H1 (cell line): ENCODE measurements around the gene TIAM2. TPM values are rescaled to one million over a fixed set of nuclear protein-coding genes. Genes with fewer than 3 reads are reported as not detected.

Experiments
- CTCF ChIA-PET: fragments of 300-600 bp; sonication (Branson Sonifier 250); formaldehyde crosslinking; loops from one replicate; lab custom pipeline; 2021; ENCODE audit not compliant: partially characterized antibody; lab: Charles Lee
- POLR2A ChIA-PET: fragments of 300-600 bp; sonication (Branson Sonifier 250); formaldehyde crosslinking; loops from one replicate; lab custom pipeline; 2021; ENCODE audit warnings: inconsistent platforms; ENCODE audit not compliant: partially characterized antibody; lab: Charles Lee
- DNase-seq, 2 experiments: peaks; one replicate each; pipeline versions ENCODE4 v3.0.0 to v3.0.0-alpha.2; 2010 to 2022; ENCODE audit warnings: low spot score in 2 of 2, low read depth in 1 of 2, mixed read lengths in 1 of 2
- FAIRE-seq: peaks from 2 replicates; lab custom pipeline; 2011; peaks lifted over from hg19 to GRCh38; lab: Jason Lieb, UNC
- H2AFZ ChIP-seq: 2 replicates; pipeline ENCODE4 v1.8.1; 2012; ENCODE audit warnings: low read length, inconsistent platforms
- H2AK5ac ChIP-seq: 2 replicates; pipeline ENCODE4 v1.6.1; 2013; ENCODE audit warnings: low read depth, low read length
- H2BK120ac ChIP-seq: replicated peaks from 2 replicates; pipeline ENCODE3; 2013; ENCODE audit warnings: low read depth, low read length, inconsistent platforms
- H2BK12ac ChIP-seq: 2 replicates; pipeline ENCODE4 v1.6.1; 2013; ENCODE audit warnings: low read depth, low read length
- H2BK15ac ChIP-seq: 2 replicates; pipeline ENCODE4 v1.6.1; 2013; ENCODE audit warnings: low read length
- H2BK20ac ChIP-seq: 2 replicates; pipeline ENCODE4 v1.6.1; 2013; ENCODE audit warnings: low read length
- H2BK5ac ChIP-seq: 2 replicates; pipeline ENCODE4 v1.6.1; 2013; ENCODE audit warnings: low read depth, low read length
- H3K14ac ChIP-seq: 2 replicates; pipeline ENCODE4 v1.6.1; 2013; ENCODE audit warnings: inconsistent platforms; ENCODE audit not compliant: insufficient read length
- H3K18ac ChIP-seq: 2 replicates; pipeline ENCODE4 v1.6.1; 2013; ENCODE audit warnings: low read length; ENCODE audit errors: extremely low read depth
- H3K23ac ChIP-seq: 2 replicates; pipeline ENCODE4 v1.6.1; 2013; ENCODE audit warnings: inconsistent platforms; ENCODE audit not compliant: insufficient read length
- H3K23me2 ChIP-seq: 2 replicates; pipeline ENCODE4 v1.6.1; 2013; ENCODE audit warnings: low read depth, low read length
- H3K27ac ChIP-seq: 2 replicates; pipeline ENCODE4 v1.6.1; 2011; ENCODE audit warnings: low read depth, low read length, inconsistent platforms
- H3K27me3 ChIP-seq, 4 experiments: replicated peaks in 1 of 4; 1 replicate in 1 of 4; 2 replicates in 3 of 4; pipeline versions ENCODE4 v1.6.1 to v1.8.1; 2011 to 2013; ENCODE audit warnings: low read length in 3 of 4, mild to moderate bottlenecking in 3 of 4, inconsistent platforms in 2 of 4, mixed read lengths in 2 of 4, moderate library complexity in 1 of 4; ENCODE audit not compliant: control insufficient read depth in 3 of 4, insufficient read depth in 3 of 4; ENCODE audit errors: extremely low read depth in 1 of 4
- H3K36me3 ChIP-seq, 4 experiments: 2 replicates each; pipeline versions ENCODE4 v1.6.1 to v1.8.1; 2011 to 2013; ENCODE audit warnings: mild to moderate bottlenecking in 4 of 4, low read length in 3 of 4, moderate library complexity in 2 of 4, control low read depth in 1 of 4, inconsistent platforms in 1 of 4; ENCODE audit not compliant: insufficient read depth in 4 of 4, control insufficient read depth in 2 of 4
- H3K4ac ChIP-seq: replicated peaks from 2 replicates; pipeline ENCODE3; 2013; ENCODE audit warnings: low read length, low read depth, mixed read lengths, inconsistent platforms; ENCODE audit not compliant: insufficient read length
- H3K4me1 ChIP-seq, 4 experiments: replicated peaks in 1 of 4; 1 replicate in 1 of 4; 2 replicates in 3 of 4; pipeline versions ENCODE4 v1.6.1 to v1.8.1; 2011 to 2013; ENCODE audit warnings: low read length in 3 of 4, inconsistent platforms in 2 of 4, mixed read lengths in 1 of 4; ENCODE audit not compliant: insufficient read depth in 4 of 4, control insufficient read depth in 3 of 4
- H3K4me2 ChIP-seq, 2 experiments: 2 replicates each; pipeline versions ENCODE4 v1.6.1 to v1.8.1; 2011 to 2013; ENCODE audit warnings: low read depth in 2 of 2, low read length in 2 of 2, control low read depth in 1 of 2, inconsistent platforms in 1 of 2, mild to moderate bottlenecking in 1 of 2; ENCODE audit not compliant: insufficient read depth in 1 of 2
- H3K4me3 ChIP-seq, 4 experiments: fragments of 200-600, 300-600 bp in 1 of 4; sonication (generic), shearing (Covaris generic), sonication (Bioruptor Twin) in 1 of 4; 2 replicates each; pipeline versions ENCODE4 v1.5.1 to v1.8.1; 2011 to 2016; ENCODE audit warnings: low read length in 4 of 4, low read depth in 3 of 4, control low read depth in 2 of 4, inconsistent platforms in 2 of 4, mild to moderate bottlenecking in 2 of 4, mixed read lengths in 1 of 4, moderate library complexity in 1 of 4; ENCODE audit not compliant: insufficient read depth in 2 of 4; ENCODE audit errors: extremely low read depth in 1 of 4
- H3K56ac ChIP-seq: replicated peaks from 2 replicates; pipeline ENCODE3; 2013; ENCODE audit warnings: low read depth, mild to moderate bottlenecking, mixed read lengths, low read length, inconsistent platforms; ENCODE audit not compliant: insufficient read length
- H3K79me1 ChIP-seq: 2 replicates; pipeline ENCODE4 v1.6.1; 2013; ENCODE audit warnings: low read depth, low read length, control low read depth
- H3K79me2 ChIP-seq, 2 experiments: 2 replicates each; pipeline versions ENCODE4 v1.6.1 to v1.8.1; 2012 to 2013; ENCODE audit warnings: low read length in 2 of 2, mild to moderate bottlenecking in 2 of 2, inconsistent platforms in 1 of 2; ENCODE audit not compliant: insufficient read depth in 2 of 2, control insufficient read depth in 1 of 2
- H3K9ac ChIP-seq, 4 experiments: replicated peaks in 1 of 4; 1 replicate in 1 of 4; 2 replicates in 3 of 4; pipeline versions ENCODE4 v1.6.1 to v1.8.1; 2011 to 2013; ENCODE audit warnings: low read depth in 3 of 4, low read length in 3 of 4, control low read depth in 2 of 4, mild to moderate bottlenecking in 2 of 4, moderate library complexity in 2 of 4, inconsistent platforms in 1 of 4; ENCODE audit errors: extremely low read depth in 1 of 4
- H3K9me3 ChIP-seq, 2 experiments: 2 replicates each; pipeline versions ENCODE4 v1.6.1 to v1.8.1; 2012 to 2013; ENCODE audit warnings: mild to moderate bottlenecking in 2 of 2, moderate library complexity in 2 of 2, control low read depth in 1 of 2, inconsistent platforms in 1 of 2, low read depth in 1 of 2, low read length in 1 of 2, mixed read lengths in 1 of 2; ENCODE audit not compliant: insufficient read depth in 2 of 2
- H4K20me1 ChIP-seq, 2 experiments: replicated peaks in 1 of 2; 2 replicates each; pipeline versions ENCODE3 to v1.8.1; 2011 to 2013; ENCODE audit warnings: inconsistent platforms in 2 of 2, low read length in 2 of 2, mild to moderate bottlenecking in 1 of 2; ENCODE audit not compliant: insufficient read depth in 2 of 2, control insufficient read depth in 1 of 2
- H4K5ac ChIP-seq: 2 replicates; pipeline ENCODE4 v1.6.1; 2013; ENCODE audit warnings: low read length, low read depth, mixed read lengths, inconsistent platforms; ENCODE audit not compliant: insufficient read length
- H4K8ac ChIP-seq: 2 replicates; pipeline ENCODE4 v1.8.0; 2013; ENCODE audit warnings: mild to moderate bottlenecking, moderate library complexity, low read length, inconsistent platforms; ENCODE audit not compliant: insufficient read depth; ENCODE audit errors: extremely low read depth
- H4K91ac ChIP-seq: replicated peaks from 2 replicates; pipeline ENCODE3; 2013; ENCODE audit warnings: low read length, mixed read lengths, inconsistent platforms; ENCODE audit not compliant: insufficient read length
- NRF1 ChIP-seq: IDR thresholded peaks from 2 replicates; pipeline ENCODE4 v1.6.1; 2011; ENCODE audit warnings: mild to moderate bottlenecking, low read depth, low read length, improper control_type of control experiment
- WGBS, 2 experiments: shearing (Covaris generic) in 1 of 2; methylation state at CpG; one replicate each; pipeline versions ENCODE4 v1.1.6 to v1.1.7; 2013 to 2015; ENCODE audit warnings: low lambda C conversion rate in 2 of 2, mixed read lengths in 2 of 2, inconsistent platforms in 1 of 2, low coverage in 1 of 2, missing lambda C conversion rate in 1 of 2; ENCODE audit not compliant: insufficient replicate concordance in 2 of 2, insufficient coverage in 1 of 2, insufficient read length in 1 of 2; ENCODE audit errors: extremely low coverage in 1 of 2, missing lambda C conversion rate in 1 of 2; 5-methylcytosine and 5-hydroxymethylcytosine counted together
- polyA plus RNA-seq, 7 experiments: library from polyadenylated mRNA; depleted of rRNA in 3 of 7; stranded (reverse) in 5 of 7; unstranded in 2 of 7; fragments of >200 nt in 5 of 7; fragments of 200-250 nt in 2 of 7; gene quantifications; 1 replicate in 5 of 7; 2 replicates in 1 of 7; 4 replicates in 1 of 7; pipeline versions ENCODE4 v1.2.1 to v1.2.3, GENCODE V29; 2011 to 2013; ENCODE audit warnings: missing spikeins in 2 of 7, mixed read lengths in 2 of 7
- total RNA-seq: library from RNA; stranded (reverse); fragmentation: NEBNext Ultra II Directional; extraction: Animal tissue kit (Norgen Biotek cat#: 25700); gene quantifications from 2 replicates; pipeline ENCODE4 v1.2.1, GENCODE V29; 2021
- TF ChIP-seq, protein P1 (sequence below): IDR thresholded peaks from 2 replicates; pipeline ENCODE4 v1.6.1; 2012; ENCODE audit warnings: inconsistent platforms

The TIAM2 gene
- total and polyA plus RNA-seq, 2 of the 8 experiments (the other 6 are each of a cell fraction or from before 2014, with no cell fraction given), result 7.4 to 23.9 TPM

DNA sequence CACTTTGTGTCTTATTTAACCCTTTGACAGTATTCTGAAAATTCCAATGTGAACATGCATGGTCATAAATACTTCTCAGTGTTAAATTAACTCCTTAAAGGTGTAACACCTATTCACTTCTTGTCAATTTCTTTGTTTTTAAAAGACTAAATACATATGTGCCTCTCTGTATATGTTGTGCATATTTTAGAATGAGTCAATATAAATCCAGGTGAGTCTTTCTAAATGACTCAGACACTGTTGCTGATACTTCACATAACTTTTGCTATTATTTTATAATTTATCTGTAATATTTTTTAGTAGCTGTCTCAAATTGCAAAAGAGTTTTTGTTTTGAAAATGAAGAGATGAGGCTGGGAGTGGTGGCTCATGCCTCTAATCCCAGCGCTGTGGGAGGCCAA, 36.0 kb downstream of the TIAM2 start:
- H3K9me3 ChIP-seq, result peaks cover 0 to 7% of the 10 kb centered on the region in 2 experiments; a peak in 1 of 4 replicates
- H4K91ac ChIP-seq, result no peak overlapping the region
- no peak overlapping the region for H2AFZ ChIP-seq
- no peak overlapping the region for H3K23ac ChIP-seq
- WGBS, 2 experiments, result 90% methylated on average over 1 of the region's 1 CpG; no CpG with 5 or more reads in 1 of the 2 experiments
- ChIA-PET POLR2A (interaction anchor here (1.0 kb wide), 1 partner anchor 13 kb away, joined by 4 read pairs; no protein-coding TSS in a partner anchor), CTCF (interaction anchor here (1.0 to 1.6 kb wide), 5 partner anchors 9 to 106 kb away, joined by 3 to 4 read pairs (median 4); no protein-coding TSS in a partner anchor)
- no peaks in the 10 kb centered on the region for H3K27me3 ChIP-seq
- H3K4me3 ChIP-seq, result no peak overlapping the region
- H4K5ac ChIP-seq, result no peak overlapping the region
- no peak overlapping the region for H3K27ac ChIP-seq
- TF ChIP-seq, protein P1, sequence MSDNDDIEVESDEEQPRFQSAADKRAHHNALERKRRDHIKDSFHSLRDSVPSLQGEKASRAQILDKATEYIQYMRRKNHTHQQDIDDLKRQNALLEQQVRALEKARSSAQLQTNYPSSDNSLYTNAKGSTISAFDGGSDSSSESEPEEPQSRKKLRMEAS, result no peak
- TF ChIP-seq NRF1, result no peak
- H3K18ac ChIP-seq, result no peak overlapping the region
- H2BK12ac ChIP-seq, result no peak overlapping the region
- H2BK5ac ChIP-seq, result no peak overlapping the region
- H3K4me1 ChIP-seq, result peaks cover 0 to 3% (median under 1%) of the 10 kb centered on the region in 4 experiments; a peak in 2 of 7 replicates
- no peaks in the 10 kb centered on the region for H4K20me1 ChIP-seq
- H2BK120ac ChIP-seq, result no peak overlapping the region
- H3K36me3 ChIP-seq, result no peaks in the 10 kb centered on the region
- no peak overlapping the region for H2BK20ac ChIP-seq
- H3K56ac ChIP-seq, result no peak overlapping the region
- no peaks in the 10 kb centered on the region for H3K23me2 ChIP-seq
- H3K4me2 ChIP-seq, result no peak overlapping the region
- no peak overlapping the region for H3K4ac ChIP-seq
- H3K9ac ChIP-seq, result no peak overlapping the region
- H2AK5ac ChIP-seq, result no peak overlapping the region
- H3K79me1 ChIP-seq, result 0 out of 2 replicates have a peak, but pooled peaks cover 2% of the 10 kb centered on the region
- FAIRE-seq (no peak), DNase-seq (no peak)
- no peak overlapping the region for H4K8ac ChIP-seq
- H3K14ac ChIP-seq, result no peak overlapping the region
- H3K79me2 ChIP-seq, result no peaks in the 10 kb centered on the region
- no peak overlapping the region for H2BK15ac ChIP-seq
